Activated CD4-positive, alpha-beta T cell treated with anti-CD3 and anti-CD28 coated beads, Interleukin-10, Interleukin-2, amounts not matched to agents 100 ng/mL and 50 ng/mL, durations not matched to agents 16 hours and 8 hours (primary cell): ENCODE results near the gene SLC35G4.
A peak's percentile ranks its signal among the peaks of the same experiment; 100 is the strongest.
"Not testable (repeated sequence)": the region's sequence is repeated elsewhere in the genome, so short reads cannot be mapped to it uniquely, and the experiment has no call there.

Experiments
- DNase-seq: peaks from one replicate; pipeline ENCODE4 v3.0.0-alpha.2; 2020

Gene SLC35G4

DNA sequence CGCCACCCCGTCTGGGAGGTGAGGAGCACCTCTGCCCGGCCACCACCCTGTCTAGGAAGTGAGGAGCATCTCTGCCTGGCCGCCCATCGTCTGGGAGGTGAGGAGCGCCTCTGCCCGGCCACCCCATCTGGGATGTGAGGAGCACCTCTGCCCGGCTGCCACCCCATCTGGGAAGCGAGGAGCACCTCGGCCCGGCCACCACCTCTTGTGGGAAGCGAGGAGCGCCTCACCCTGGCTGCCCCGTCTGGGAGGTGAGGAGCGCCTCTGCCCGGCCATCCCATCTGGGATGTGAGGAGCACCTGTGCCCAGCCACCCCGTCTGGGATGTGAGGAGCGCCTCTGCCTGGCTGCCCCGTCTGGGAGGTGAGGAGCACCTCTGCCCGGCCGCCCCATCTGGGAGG lies 4.6 kb downstream of the SLC35G4 start:
- not testable (repeated sequence) for DNase-seq

DNA sequence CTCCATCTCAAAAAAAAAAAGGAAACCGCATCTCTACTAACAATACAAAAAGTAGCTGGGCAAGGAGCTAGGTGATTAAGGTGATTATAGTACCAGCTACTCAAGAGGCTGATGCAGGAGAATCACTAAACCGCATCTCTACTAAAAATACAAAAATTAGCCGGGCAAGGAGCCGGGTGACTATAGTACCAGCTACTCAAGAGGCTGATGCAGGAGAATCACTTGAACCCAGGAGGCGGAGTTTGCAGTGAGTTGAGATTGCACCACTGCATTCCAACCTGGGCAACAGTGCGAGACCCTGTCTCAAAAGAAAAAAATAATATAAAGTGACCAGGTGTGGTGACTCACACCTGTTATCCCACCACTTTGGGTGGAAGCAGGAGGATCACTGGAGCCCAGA lies 5.6 kb downstream of the SLC35G4 start:
- DNase-seq, result not testable (repeated sequence)

GRCh38 chr18:11647310-11647709 lies 37.9 kb downstream of the SLC35G4 start:
- not testable (repeated sequence) for DNase-seq

GRCh38 chr18:11647804-11648203 lies 38.4 kb downstream of the SLC35G4 start:
- not testable (repeated sequence) for DNase-seq

GRCh38 chr18:11649839-11650238 lies 40.4 kb downstream of the SLC35G4 start:
- DNase-seq, result no peak

- no peak for DNase-seq
These were observed 42.5 kb downstream of the SLC35G4 start for GRCh38 chr18:11651899-11652298.

DNA sequence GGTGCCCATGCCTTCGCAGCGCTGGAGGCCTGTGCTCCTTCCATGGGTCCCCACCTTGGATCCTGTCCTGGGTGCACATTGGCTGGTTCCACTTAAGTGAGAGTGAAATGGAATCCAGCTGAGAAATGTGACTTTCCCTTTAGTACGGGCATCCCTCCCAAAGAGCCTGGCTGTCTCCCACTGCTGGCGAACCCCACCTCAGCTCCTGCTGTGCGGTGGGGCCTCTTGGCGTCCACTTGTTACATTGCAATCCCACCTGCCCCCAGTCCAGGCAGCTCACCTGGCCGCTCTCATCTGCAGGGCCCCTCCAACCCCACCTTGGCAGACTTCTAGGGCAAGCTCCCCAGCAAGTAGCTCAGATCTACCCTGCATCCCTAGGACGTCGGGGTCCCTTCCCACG lies 44.1 kb downstream of the SLC35G4 start:
- DNase-seq, result no peak

DNA sequence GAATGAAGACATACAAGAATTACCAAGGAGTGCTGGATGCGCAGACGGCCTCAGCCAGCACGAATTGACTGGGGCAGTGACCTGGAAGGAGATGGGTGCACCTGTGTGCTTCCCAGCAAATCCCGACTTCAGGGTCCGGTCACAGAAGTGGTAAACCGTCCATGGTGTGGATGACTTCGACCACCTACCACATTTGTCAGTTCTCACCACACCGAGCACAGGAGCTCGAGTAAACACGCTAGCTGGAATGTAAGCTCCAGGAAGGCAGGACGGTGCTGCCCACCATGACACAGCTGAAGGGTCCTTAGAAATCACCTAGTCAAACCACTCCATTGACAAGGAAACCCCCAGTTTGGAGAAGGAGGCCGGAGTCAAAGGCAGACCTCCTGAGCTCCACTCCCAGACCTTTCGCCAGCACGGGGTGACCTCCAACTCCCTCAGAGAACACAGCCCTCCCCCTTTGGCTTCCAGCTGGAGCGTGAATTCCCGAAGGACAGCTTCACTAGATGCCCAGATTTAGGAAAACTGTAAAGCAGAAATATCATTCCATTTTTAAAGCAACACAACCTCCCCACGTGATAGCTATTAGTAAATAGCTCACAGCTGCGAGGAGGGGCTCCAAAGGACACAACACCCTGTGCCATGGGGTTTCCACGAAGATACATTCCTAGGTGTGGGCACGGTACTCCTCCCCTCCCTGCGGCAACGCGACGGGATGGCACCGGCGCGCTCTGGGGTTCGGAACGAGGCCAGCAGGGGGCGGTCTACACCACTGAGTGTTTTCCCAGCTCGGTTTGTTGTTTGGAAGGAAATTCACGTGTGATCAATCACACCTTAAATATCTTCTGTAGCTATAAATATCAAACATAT lies 45.6 kb downstream of the SLC35G4 start:
- DNase-seq, result peak; percentile 53

DNA sequence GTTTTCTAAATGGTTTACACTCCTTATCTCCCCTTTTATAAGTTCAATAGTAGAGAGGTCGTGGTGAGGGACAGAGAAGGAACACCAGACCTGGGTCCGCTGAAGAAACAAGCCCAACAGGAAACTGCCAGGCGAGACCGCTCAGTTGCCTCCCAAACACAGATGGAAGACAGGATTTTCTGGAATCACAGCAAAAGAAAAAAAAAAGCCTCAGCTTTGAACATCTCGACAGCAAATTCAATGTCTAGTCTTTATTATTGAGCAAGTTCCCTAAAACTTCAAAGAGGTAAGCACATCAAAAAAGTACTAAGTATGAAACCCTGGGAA lies 46.2 kb downstream of the SLC35G4 start:
- no peak for DNase-seq

DNA sequence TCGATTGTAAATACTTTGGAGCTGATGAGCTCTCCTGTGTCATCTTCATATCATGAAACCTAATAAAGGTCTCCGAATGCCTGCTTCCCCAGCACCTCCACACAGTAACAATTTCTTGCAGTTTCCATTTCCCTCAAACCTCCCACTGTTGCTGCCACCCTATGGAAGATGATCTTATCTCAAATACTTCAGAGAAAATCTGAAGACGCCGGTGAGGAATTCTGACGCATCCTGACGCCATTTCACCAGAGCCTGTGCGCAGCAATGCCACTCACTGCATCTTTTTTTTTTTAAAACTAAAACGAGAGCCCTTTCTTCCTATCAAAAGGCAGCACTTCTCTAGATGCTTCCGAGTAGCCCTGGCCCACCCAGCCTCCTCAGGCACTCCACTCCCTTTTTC lies 47.8 kb downstream of the SLC35G4 start:
- no peak for DNase-seq

DNA sequence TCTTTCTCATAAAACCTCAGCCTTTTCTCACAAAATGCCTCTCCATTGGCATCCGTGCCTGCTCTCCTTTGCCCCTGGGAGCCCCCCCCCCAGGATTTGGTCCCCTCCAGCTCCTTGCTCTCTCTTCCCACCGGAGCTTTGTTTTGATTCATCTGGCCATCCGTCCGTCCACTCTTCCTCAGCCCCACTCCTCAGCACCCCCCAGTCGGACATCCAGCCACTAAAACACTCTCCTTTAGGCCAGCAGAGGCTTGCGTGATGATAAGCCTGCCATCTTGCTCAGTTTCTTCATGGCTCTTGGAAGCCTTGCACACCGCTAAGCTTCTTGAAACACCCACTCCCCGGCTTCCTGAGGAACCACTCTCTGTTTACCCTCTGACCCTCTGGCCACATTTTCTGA lies 48.2 kb downstream of the SLC35G4 start:
- no peak for DNase-seq

- DNase-seq, result no peak
These were observed 48.6 kb downstream of the SLC35G4 start for GRCh38 chr18:11658019-11658418.

DNA sequence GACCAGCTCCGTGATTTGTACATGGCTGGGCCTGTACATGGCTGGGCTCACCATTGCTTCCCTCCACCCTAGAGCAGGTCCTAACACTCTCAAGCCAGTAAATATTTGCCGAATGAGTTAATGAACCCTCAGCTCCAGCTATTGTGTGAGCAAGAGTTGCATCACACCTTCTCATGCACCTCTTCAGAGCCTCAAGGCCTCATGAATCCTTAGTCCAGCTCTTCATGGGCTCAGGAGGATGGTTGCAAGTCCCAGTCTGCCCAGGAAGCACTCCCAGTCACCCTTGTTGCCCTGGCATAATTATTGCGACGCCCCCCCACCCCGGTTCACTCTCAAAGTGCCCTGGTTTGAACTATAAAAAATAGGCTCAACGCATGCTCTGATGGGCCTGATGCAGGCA lies 49.6 kb downstream of the SLC35G4 start:
- DNase-seq, result no peak
